Middle frontal gyrus (tissue), 1 donor: Measurements from ENCODE around the gene ZNF808.
"Not testable (repeated sequence)": the region's sequence is repeated elsewhere in the genome, so short reads cannot be mapped to it uniquely, and the experiment has no call there.

Experiments used
- DNase-seq: peaks from one replicate; pipeline ENCODE4 v3.0.0-alpha.2; 2015; ENCODE audit warnings: low spot score; ENCODE audit errors: extremely low spot score

The ZNF808 gene

DNA sequence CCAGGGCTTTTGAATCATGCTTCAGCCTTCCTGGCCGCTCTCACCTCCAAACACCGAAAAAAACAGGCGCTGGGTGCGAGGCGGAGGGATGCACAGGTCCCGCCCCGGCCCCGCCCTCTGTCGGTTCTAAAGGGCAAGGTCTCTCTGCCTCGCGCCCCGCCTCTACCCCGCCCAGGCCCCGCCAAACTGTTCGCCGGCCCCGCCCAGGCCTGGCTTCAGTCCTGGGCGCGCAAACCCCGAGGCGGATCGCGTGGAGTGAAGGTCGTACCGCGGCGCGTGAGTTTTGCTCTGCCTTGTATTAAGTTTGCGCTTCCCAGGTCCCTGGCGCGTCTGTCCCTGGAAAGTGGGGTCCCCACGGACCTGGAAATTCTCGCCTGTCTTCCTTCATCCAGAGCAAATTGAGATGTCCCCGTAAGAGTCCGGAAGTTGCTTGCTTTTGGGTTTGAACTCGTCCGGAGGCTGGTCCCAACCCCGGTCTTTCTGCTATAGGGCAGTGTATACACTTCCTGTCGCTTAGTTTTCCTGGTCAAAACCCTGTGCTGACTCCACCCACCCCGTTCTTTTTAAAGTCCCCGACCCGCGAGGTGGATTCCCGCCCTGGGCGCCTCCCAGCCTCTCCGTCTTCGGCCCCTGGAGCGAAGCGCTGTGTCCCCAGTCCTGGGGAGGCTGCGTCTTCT lies 8.4 kb downstream of the ZNF808 start:
- DNase-seq = peak; percentile 4

DNA sequence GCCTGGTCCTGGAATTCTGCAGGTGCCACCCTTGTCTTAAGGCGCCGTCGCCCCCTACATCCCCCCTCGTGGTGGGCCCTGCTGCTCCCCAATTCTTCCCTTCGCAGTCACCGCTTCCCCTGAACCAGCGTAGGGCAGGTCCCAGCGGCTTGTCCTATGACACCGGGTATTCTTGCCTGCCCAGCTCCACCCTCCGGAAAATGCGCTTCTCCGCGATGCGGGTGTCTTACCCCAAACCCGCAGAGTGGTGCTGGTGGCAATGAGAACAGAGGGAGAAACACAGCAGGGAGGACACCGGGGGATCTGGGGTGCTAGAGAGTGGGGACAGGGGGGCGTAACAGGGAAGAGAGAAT lies 9.0 kb downstream of the ZNF808 start:
- DNase-seq = no peak

- not testable (repeated sequence) for DNase-seq
Measured at GRCh38 chr19:52538815-52539214, 11.3 kb downstream of the ZNF808 start.

DNA sequence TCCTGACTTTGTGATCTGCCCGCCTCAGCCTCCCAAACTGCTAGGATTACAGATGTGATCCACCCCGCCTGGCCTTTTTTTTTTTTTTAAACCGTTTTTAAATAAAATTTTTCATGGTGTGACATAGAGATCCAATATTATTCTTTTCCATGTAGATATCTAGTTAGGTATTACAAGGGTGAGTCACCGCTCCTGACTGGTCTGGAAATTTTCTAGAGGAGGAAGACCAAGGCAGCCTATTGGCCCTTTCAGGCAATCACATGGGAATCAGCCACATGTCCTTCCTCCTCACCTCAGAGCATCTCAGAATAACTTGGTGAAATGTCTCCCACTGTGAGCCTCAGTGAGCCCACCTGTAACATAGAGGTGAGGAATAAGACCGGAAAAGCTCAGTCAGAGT lies 13.7 kb downstream of the ZNF808 start:
- DNase-seq = not testable (repeated sequence)

GRCh38 chr19:52541608-52542007 lies 14.1 kb downstream of the ZNF808 start:
- DNase-seq = no peak

- DNase-seq = not testable (repeated sequence)
Measured at GRCh38 chr19:52542541-52542940, 15.1 kb downstream of the ZNF808 start.

DNA sequence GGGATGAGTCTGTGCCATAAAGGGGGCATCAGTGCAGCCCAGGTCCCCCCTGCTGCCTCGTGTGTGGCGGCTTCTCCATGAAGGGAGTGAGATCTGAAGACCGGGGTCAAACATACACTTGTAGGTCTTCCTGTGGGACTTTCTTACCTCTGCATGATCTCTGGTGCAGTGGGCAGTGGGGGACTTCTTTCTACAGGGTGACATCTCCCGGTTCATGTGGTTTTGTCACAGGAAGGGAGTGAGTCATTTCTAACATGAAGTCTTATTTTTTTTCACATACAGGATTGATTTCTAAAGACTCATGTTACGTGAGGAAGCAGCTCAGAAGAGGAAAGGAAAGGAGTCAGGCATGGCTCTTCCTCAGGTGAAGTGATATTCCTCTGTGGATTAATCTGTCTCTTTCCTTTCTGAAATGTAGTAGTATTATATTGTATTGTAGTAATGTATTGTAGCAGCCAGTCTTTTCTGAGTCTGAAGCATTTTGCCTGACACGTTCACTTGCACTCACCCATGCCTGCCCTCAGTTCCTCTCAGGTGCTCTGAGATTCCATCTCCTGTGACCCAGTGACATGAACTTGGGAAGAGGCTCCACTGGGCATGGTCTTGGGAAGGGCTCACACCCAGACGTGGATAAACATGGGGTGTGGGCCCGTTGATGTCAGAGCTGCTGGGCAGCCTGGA lies 15.7 kb downstream of the ZNF808 start:
- DNase-seq = no peak

DNA sequence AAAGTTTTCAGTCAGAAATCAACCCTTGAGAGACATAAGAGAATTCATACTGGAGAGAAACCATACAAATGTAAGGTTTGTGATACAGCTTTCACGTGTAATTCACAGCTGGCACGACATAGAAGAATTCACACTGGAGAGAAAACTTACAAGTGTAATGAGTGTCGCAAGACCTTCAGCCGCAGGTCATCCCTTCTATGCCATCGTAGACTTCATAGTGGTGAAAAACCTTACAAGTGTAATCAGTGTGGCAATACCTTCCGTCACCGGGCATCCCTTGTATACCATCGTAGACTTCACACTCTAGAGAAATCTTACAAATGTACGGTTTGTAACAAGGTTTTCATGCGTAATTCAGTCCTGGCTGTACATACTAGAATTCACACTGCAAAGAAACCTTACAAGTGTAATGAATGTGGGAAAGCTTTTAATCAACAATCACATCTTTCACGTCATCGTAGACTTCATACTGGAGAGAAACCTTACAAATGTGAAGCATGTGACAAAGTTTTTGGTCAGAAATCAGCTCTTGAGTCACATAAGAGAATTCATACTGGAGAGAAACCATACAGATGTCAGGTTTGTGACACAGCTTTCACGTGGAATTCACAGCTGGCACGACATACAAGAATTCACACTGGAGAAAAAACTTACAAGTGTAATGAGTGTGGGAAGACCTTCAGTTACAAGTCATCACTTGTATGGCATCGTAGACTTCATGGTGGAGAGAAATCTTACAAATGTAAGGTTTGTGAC lies 26.9 kb downstream of the ZNF808 start:
- no peak for DNase-seq

- no peak for DNase-seq
Measured at GRCh38 chr19:52557231-52557995, 29.9 kb downstream of the ZNF808 start.

DNA sequence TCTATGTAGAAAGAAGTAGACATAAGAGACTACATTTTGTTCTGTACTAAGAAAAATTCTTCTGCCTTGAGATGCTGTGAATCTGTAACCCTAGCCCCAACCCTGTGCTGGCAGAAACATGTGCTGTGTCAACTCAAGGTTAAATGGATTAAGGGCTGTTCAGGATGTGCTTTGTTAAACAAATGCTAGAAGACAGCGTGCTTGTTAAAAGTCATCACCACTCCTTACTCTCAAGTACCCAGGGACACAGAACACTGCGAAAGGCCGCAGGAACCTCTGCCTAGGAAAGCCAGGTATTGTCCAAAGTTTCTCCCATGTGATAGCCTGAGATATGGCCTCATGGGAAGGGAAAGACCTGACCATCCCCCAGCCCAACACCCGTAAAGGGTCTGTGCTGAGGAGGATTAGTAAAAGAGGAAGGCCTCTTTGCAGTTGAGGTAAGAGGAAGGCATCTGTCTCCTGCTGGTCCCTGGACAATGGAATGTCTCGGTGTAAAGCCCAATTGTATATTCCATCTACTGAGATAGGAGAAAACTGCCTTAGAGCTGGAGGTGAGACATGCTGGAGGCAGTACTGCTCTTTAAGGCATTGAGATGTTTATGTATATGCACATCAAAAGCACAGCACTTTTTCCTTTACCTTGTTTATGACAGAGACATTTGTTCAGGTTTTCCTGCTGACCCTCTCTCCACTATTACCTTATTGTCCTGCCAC lies 31.4 kb downstream of the ZNF808 start:
- not testable (repeated sequence) for DNase-seq

GRCh38 chr19:52561611-52562010 lies 34.1 kb downstream of the ZNF808 start:
- not testable (repeated sequence) for DNase-seq

DNA sequence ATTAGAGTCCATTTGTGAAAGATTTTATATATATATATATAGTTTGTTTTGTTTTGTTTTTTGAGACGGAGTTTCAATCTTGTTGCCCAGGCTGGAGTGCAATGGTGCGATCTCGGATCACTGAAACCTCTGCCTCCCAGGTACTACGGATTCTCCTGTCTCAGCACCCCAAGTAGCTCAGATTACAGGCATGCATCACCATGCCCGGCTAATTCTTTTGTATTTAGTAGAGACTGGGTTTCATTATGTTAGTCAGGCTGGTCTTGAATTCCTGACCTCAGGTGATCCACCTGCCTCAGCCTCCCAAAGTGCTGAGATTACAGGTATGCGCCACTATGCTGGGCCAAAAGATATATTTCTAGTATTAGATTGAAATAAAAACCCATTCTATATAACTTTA lies 38.7 kb downstream of the ZNF808 start:
- no peak for DNase-seq

DNA sequence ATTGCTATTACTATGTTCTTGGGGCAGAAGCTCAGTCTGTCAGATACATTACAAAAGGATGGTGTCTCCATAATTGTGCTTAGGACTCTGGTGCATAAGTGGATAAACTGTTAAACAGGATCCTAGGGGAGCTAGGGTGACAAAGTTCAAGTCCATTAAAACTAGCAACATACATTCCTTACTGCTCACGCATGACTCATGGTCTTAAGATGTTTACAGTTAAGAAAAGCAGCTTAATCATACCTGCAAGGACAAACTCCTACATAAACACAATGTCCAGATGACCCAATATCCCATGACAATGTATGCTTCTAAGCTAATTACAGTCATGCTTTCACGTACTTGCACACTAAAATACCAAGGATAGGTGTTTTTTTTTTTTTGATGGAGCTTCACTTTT lies 39.1 kb downstream of the ZNF808 start:
- DNase-seq = no peak

DNA sequence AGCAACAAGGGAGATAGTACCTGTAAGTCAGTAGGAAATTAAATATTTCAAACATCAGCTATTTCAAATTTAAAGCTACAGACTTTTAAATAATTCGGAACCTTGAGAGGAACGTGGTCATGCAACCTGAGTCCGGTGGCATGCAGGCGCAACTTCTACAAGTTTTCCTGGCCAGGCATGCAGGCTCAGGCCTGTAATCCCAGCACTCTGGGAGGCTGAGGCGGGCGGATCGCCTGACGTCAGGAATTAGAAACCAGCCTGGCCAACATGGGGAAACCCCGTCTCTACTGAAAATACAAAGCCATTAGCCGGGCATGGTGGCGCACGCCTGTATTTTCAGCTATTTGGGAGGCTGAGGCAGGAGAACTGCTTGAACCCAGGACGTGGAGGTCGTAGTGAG lies 40.5 kb downstream of the ZNF808 start:
- no peak for DNase-seq

DNA sequence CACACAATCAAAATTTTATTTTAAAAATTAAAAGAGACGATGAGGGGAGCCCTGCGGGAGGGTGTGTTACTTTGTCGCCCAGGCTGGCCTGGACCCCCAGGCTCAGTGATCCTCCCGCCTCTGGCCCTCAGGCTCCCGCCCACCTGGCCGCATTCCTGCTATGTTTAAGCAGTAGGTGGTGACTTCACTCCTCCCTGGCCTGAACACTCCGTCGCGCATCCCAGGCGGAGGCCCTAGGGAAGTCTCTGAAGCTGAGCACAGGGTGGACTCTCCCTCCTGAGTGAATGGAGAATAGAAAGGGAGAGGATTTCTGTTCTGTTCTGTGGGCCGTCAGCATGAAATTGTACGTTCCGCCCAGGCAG lies 42.2 kb downstream of the ZNF808 start:
- DNase-seq = not testable (repeated sequence)

GRCh38 chr19:52570000-52570861 lies 42.8 kb downstream of the ZNF808 start, which contains the start of gene ZNF701:
TSS of gene ZNF701 (plus strand) at chr19:52570287. CDS start at chr19:52574148, 3,861 bp downstream.
- peak; percentile 88 for DNase-seq

GRCh38 chr19:52584736-52585440 lies 57.4 kb downstream of the ZNF808 start:
- DNase-seq = no peak

DNA sequence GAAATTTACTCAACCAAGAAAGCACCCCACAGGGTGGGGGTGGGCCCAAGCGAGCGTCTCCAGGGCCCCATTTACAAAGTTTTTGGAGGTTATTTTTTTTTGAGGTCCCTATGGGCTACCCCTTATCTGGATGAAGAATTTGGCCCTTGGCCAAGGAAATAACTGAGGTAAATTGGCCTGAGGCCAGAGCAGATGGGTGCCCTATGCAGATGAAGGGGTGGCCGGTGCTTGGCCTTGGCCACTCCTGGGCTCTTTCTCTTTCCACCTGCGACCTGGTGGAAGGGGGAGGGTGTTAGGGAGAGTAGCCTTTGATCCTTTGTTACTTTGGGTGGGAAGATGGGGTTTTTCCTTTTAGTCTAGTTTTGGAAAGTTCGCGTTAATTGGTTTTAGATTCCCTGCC lies 58.1 kb downstream of the ZNF808 start:
- no peak for DNase-seq

GRCh38 chr19:52590728-52591127 lies 63.3 kb downstream of the ZNF808 start:
- DNase-seq = no peak
